ENCODE data around the gene SETD1B. TPM values are rescaled to one million over a fixed set of nuclear protein-coding genes. Genes with fewer than 3 reads are reported as not detected.
A peak's percentile ranks its signal among the peaks of the same experiment; 100 is the strongest.

SETD1B gene
- total RNA-seq, 1 experiment from 2014 or later: 40.4 TPM

GRCh38 chr12:121838126-121838525 is 34.3 kb downstream of the SETD1B start:
- H4K5ac ChIP-seq (ENCODE audit: insufficient read length, low read depth, low read length): no peak overlapping the region
- no peaks in the 10 kb centered on the region for H3K79me1 ChIP-seq (ENCODE audit: insufficient read depth, low read depth, low read length, poor library complexity, severe bottlenecking)
- H2BK20ac ChIP-seq (ENCODE audit: low read depth, low read length, poor library complexity, severe bottlenecking): no peak overlapping the region
- Mint-ChIP-seq H3K9me3 (no peaks in the 10 kb centered on the region; a peak in 2 of 5 replicates), H3K4me3 (no peak overlapping the region), H3K36me3 (ENCODE audit: insufficient read depth in 1 of 3, low read depth in 3 of 3) (no peaks in the 10 kb centered on the region), H3K27me3 (ENCODE audit: low read depth) (peaks cover 15% of the 10 kb centered on the region), H3K4me1 (peaks cover 5 to 13% of the 10 kb centered on the region in 2 experiments), H3K27ac (no peak overlapping the region)
- H2AFZ ChIP-seq (ENCODE audit: low read length): no peak overlapping the region
- H3K27me3 ChIP-seq (ENCODE audit: insufficient read depth, low read length): no peaks in the 10 kb centered on the region
- peak; percentile 33 for DNase-seq
- H3K23ac ChIP-seq (ENCODE audit: insufficient read length, low read depth, low read length): no peak overlapping the region
- no peaks in the 10 kb centered on the region for H3K4me1 ChIP-seq (ENCODE audit: insufficient read depth, low read length)
- no peak overlapping the region for H3K14ac ChIP-seq (ENCODE audit: insufficient read depth, low read length)
- no peaks in the 10 kb centered on the region for H3K9me3 ChIP-seq (ENCODE audit: control insufficient read depth, low read depth, low read length)
- H3K79me2 ChIP-seq (ENCODE audit: insufficient read depth, low read length): no peaks in the 10 kb centered on the region
- no peak overlapping the region for H2BK120ac ChIP-seq (ENCODE audit: low read depth, low read length, poor library complexity, severe bottlenecking)
- no peak overlapping the region for H3K18ac ChIP-seq (ENCODE audit: insufficient read length, low read depth, low read length)
- no peak for TF ChIP-seq CTCF (conservative IDR thresholded peaks at IDR 0.05)
- H2BK12ac ChIP-seq (ENCODE audit: insufficient read length, low read depth, low read length): no peak overlapping the region
- no peak overlapping the region for H3K9ac ChIP-seq (ENCODE audit: extremely low read depth, insufficient read length, low read length)
- no peak overlapping the region for H3K56ac ChIP-seq (ENCODE audit: insufficient read length, low read depth, low read length)
- no peak overlapping the region for H3K4me2 ChIP-seq (ENCODE audit: insufficient read depth, insufficient read length, low read length)
- H2AK5ac ChIP-seq (ENCODE audit: insufficient read length, low read length): no peak overlapping the region
- WGBS (ENCODE audit: extremely low coverage, insufficient read length, low lambda C conversion rate): no CpG with 5 or more reads among the region's 5 CpGs
- no peak overlapping the region for H4K8ac ChIP-seq (replicated peaks; ENCODE audit: insufficient read length, low read depth, low read length)
- no peak overlapping the region for H2BK5ac ChIP-seq (ENCODE audit: insufficient read length, low read length)
- H4K91ac ChIP-seq (ENCODE audit: insufficient read length, low read depth, low read length): no peak overlapping the region
- H2BK15ac ChIP-seq (ENCODE audit: low read depth, low read length): no peak overlapping the region
- H3K27ac ChIP-seq (ENCODE audit: insufficient read length, low read depth, low read length): no peak overlapping the region
- H4K20me1 ChIP-seq (ENCODE audit: control insufficient read depth, insufficient read depth, insufficient read length): peaks cover 3% of the 10 kb centered on the region
- H3T11ph ChIP-seq (ENCODE audit: low read length): no peak overlapping the region
- no peaks in the 10 kb centered on the region for H3K23me2 ChIP-seq (ENCODE audit: insufficient read length, low read depth, low read length, poor library complexity, severe bottlenecking)
- H3K4ac ChIP-seq (ENCODE audit: low read depth, low read length): no peak overlapping the region

Data from H9 (cell line).